Bronchial epithelial cell (primary cell): ENCODE measurements around the gene PPP1R14D. TPM values are rescaled to one million over a fixed set of nuclear protein-coding genes. Genes with fewer than 3 reads are reported as not detected.

Experiments
- DNase-seq: peaks from one replicate; pipeline ENCODE4 v3.0.0-alpha.2; 2010; ENCODE audit warnings: low read depth
- FAIRE-seq: peaks from 2 replicates; lab custom pipeline; 2011; peaks lifted over from hg19 to GRCh38; lab: Jason Lieb, UNC
- H3K27me3 ChIP-seq: 2 replicates; pipeline ENCODE4 v1.5.1; 2011; ENCODE audit warnings: low read length; ENCODE audit not compliant: control insufficient read depth, insufficient read depth
- H3K36me3 ChIP-seq: 2 replicates; pipeline ENCODE4 v1.5.1; 2011; ENCODE audit warnings: low read length; ENCODE audit not compliant: control insufficient read depth, insufficient read depth
- H3K4me3 ChIP-seq: 2 replicates; pipeline ENCODE4 v1.5.1; 2011; ENCODE audit warnings: mild to moderate bottlenecking, low read depth, low read length, control low read depth
- total RNA-seq: library from RNA; depleted of rRNA; stranded (reverse); fragments of >200 nt; gene quantifications from 2 replicates; pipeline ENCODE4 v1.2.1, GENCODE V29; 2014
- TF ChIP-seq, protein P1 (sequence below): IDR thresholded peaks from 2 replicates; pipeline ENCODE4 v1.5.1; 2011; ENCODE audit warnings: mild to moderate bottlenecking, moderate library complexity, low read length, control low read depth, inconsistent platforms; ENCODE audit not compliant: insufficient read depth, severe bottlenecking

PPP1R14D gene
- total RNA-seq, 1 donor from 2014 or later, result not detected

DNA sequence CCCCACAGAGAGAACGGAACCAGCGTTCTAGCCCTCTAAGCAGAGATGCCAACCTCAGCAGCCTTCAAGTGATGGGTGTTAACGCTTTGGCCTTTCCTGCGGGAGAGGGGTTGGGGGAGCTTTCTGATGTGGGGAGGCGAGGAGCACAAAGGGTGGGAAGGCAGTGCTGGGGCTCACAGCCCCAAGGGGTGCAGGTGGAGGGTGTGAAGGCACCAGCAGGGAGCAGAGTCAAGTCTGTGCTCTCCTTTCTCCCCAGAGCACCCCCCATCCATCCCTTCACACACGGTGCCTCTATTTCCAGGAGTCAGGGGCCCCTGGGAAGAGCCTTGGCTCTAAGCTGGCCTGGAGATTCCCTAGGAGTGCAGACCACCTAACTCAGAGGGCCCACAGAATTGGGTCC lies 54.6 kb downstream of the PPP1R14D start:
- TF ChIP-seq, protein P1, sequence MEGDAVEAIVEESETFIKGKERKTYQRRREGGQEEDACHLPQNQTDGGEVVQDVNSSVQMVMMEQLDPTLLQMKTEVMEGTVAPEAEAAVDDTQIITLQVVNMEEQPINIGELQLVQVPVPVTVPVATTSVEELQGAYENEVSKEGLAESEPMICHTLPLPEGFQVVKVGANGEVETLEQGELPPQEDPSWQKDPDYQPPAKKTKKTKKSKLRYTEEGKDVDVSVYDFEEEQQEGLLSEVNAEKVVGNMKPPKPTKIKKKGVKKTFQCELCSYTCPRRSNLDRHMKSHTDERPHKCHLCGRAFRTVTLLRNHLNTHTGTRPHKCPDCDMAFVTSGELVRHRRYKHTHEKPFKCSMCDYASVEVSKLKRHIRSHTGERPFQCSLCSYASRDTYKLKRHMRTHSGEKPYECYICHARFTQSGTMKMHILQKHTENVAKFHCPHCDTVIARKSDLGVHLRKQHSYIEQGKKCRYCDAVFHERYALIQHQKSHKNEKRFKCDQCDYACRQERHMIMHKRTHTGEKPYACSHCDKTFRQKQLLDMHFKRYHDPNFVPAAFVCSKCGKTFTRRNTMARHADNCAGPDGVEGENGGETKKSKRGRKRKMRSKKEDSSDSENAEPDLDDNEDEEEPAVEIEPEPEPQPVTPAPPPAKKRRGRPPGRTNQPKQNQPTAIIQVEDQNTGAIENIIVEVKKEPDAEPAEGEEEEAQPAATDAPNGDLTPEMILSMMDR, result no peak
- FAIRE-seq, result no peak
- DNase-seq, result no peak
- H3K27me3 ChIP-seq, result no peaks in the 10 kb centered on the region
- peaks cover 27% of the 10 kb centered on the region for H3K36me3 ChIP-seq
- H3K4me3 ChIP-seq, result no peak overlapping the region

DNA sequence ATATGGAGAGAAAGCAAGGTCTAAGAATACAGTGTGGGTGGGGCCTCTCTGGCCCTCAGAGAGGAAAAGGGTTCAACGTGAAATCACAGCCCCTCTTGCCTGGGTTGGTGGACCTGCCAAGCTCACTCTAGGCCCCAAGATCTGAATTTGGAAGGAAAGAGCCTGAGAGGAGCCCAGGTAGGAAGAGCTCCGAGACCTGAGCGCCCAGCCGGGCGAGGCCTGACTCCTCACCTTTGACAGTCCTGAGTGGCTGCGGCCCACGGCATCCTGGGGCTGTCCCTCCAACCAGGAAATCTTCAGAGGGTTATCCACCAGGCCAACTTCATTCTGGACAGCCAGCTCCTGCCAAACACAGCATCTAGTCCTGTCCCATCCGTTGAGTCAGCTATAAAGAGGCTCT lies 55.0 kb downstream of the PPP1R14D start:
- Histone ChIP-seq H3K36me3 (peaks cover 26% of the 10 kb centered on the region), H3K4me3 (no peak overlapping the region), H3K27me3 (no peaks in the 10 kb centered on the region)
- FAIRE-seq (no peak), DNase-seq (no peak)
- TF ChIP-seq, protein P1, result no peak

DNA sequence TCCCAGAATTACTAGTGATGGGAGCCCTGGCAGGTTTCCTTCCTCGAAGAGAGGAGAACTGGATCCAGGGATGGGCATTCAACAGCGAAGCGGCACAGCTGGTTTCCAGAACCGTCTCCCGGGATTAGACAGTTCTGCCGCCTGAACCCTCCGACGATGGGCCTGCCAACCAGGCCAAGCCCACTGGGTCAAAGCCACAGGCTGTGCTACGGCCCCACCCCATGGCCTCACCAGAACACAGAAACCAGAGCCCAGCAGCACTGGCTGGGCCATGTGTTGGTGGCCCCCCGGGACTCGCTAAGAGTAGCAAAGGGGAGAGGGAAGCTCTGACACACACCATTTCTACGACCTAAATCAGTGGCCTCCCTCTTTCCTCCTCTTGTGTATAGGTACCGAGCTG lies 56.5 kb downstream of the PPP1R14D start:
- DNase-seq, result no peak
- FAIRE-seq, result no peak
- Histone ChIP-seq H3K27me3 (no peaks in the 10 kb centered on the region), H3K4me3 (no peak overlapping the region), H3K36me3 (peaks cover 24% of the 10 kb centered on the region)
- TF ChIP-seq, protein P1, result no peak

DNA sequence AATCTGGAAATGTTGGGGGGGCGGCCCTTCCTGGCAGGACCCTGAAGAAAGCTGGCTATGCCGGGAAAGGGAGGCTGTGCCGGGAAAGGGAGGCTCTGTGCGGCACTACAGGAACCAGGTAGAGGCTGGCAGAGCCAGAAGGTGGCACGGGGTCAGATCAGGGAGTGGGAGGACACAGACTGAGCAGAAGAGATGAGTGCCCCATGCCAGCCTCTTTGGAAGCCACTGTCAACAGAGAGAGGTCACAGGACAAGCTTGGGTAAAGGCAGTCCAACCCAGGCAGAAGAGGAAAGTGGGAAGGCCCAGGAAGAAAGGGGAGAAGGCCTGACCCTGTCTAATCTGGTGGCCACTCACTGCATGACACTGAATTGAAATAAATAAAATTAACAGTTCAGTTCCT lies 57.3 kb downstream of the PPP1R14D start:
- Histone ChIP-seq H3K36me3 (peaks cover 24% of the 10 kb centered on the region), H3K27me3 (no peaks in the 10 kb centered on the region), H3K4me3 (no peak overlapping the region)
- DNase-seq (no peak), FAIRE-seq (no peak)
- TF ChIP-seq, protein P1, result no peak

DNA sequence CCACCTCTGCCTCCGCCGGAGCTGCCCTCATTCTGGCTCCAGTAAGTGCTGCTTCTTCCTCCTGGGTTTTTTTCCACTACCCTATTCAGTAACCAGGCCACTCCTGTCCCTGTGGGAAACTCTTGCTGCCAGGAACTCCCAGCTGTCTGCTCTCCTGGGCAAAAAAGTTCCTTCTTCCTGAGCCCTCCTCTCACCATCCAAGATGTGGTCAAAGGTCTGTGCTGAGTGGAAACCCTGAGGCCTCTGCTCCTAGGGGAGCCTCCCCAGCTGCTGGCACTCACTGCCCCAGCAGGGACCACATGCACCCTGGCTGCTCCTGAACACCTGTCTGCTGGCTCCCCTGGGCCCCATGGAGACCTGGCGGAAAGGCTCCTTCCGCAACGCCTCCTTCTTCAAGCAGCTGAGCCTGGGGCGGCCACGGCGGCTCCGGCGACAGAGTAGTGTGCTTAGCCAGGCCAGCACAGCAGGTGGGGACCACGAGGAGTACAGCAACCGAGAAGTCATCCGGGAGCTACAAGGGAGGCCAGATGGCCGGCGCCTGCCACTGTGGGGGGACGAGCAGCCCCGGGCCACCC lies 58.3 kb downstream of the PPP1R14D start:
- no peaks in the 10 kb centered on the region for H3K27me3 ChIP-seq
- TF ChIP-seq, protein P1, result no peak
- no peak for FAIRE-seq
- peaks cover 17% of the 10 kb centered on the region for H3K36me3 ChIP-seq
- no peak for DNase-seq
- peak overlapping the region; percentile 13 for H3K4me3 ChIP-seq
